ENCODE results near the gene TAS2R20.
"Not testable (repeated sequence)": the region's sequence is repeated elsewhere in the genome, so short reads cannot be mapped to it uniquely, and the experiment has no call there.

TAS2R20 gene, protein sequence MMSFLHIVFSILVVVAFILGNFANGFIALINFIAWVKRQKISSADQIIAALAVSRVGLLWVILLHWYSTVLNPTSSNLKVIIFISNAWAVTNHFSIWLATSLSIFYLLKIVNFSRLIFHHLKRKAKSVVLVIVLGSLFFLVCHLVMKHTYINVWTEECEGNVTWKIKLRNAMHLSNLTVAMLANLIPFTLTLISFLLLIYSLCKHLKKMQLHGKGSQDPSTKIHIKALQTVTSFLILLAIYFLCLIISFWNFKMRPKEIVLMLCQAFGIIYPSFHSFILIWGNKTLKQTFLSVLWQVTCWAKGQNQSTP

DNA sequence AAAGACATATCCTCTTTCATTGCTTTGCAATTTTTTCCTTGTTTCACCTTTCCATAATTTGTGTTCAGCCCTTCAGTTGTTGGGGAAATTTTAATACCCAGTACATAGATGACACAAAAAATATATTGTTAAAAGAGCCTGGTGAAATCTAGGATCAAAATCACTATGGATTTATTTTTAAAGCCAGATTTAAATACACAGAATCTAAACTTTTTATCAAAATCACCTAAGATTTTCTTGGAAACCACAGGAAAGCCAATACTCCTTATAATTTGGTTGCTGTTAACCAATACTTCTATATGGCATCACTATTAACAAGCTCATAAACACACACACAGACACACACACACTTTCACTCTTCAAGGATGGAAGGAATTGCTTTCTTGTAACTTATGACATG is at the start of gene TAS2R20:
TSS of gene TAS2R20 (minus strand) at position 101 of the 400 bp plus-strand sequence. CDS start 429 bp downstream, outside the sequence.
- in situ Hi-C loops (cut with HindIII; ENCODE audit: low sequenced_read_pairs), result no loop called here

DNA sequence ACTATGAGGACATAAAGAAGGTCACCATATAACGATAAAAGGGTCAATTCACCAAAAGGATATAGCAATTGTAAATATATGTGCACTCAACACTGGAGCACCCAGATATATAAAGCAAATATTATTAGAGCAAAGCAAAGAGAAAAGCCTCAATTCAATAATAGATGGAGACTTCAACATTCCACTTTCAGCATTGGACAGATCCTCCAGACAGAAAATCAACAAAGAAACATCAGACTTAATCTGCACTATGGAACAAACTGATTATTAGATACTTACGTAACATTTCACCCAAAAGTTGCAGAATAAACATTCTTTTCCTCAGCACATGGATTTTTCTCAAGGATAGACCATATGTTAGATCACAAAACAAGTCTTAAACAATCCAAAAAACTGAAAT is 43.3 kb upstream of the TAS2R20 start:
- in situ Hi-C loops (cut with HindIII; ENCODE audit: low sequenced_read_pairs), result not testable (repeated sequence)

GRCh38 chr12:11040162-11040561 is 42.1 kb upstream of the TAS2R20 start:
- in situ Hi-C loops (cut with HindIII; ENCODE audit: low sequenced_read_pairs), result no loop called here

DNA sequence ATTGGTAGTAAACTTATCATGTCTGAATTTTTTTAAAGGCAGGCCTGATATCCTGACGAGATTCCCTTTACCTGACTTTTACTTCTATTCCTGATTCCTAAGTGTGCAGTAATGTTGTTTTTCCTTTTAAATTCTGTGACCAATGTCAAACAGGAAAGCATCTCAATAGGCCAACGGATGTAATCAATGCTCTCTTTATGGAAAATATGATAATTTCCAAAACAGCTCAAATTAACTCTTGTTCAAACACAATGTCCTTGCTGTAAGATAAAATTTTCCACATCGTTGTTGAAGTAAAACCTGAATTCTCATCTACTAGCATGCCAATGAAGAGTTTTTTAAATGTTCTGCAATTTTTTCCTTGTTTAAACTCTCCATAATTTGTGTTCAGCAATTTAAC is 41.1 kb upstream of the TAS2R20 start:
- in situ Hi-C loops (cut with HindIII; ENCODE audit: low sequenced_read_pairs), result no loop called here

- in situ Hi-C loops (cut with HindIII; ENCODE audit: low sequenced_read_pairs), result not testable (repeated sequence)
Observed at GRCh38 chr12:11033959-11034358, 35.9 kb upstream of the TAS2R20 start.

DNA sequence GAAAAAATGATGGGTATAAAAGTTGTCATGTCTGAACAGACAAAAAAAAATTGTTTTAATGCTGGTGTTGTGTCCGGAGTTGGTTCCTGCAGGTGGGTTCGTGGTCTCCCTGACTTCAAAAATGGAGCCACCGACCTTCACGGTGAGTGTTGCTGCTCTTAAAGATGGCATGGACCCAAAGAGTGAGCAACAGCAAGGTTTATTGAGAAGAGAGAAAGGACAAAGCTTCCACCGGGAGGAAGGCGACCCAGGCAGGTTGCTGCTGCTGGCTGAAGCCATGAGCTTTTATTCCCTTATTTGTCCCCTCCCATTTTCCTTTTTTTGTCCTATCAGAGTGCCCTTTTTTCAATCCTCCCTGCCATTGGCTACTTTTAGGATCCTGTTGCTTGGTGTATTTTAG is 33.2 kb upstream of the TAS2R20 start, which contains the start of gene TAS2R31:
TSS of gene TAS2R31 (minus strand) at position 101 of the 400 bp plus-strand sequence. CDS start at position 29, 72 bp downstream.
- in situ Hi-C loops (cut with HindIII; ENCODE audit: low sequenced_read_pairs), result no loop called here

GRCh38 chr12:11026118-11026517 is 28.0 kb upstream of the TAS2R20 start:
- in situ Hi-C loops (cut with HindIII; ENCODE audit: low sequenced_read_pairs), result no loop called here

- in situ Hi-C loops (cut with HindIII; ENCODE audit: low sequenced_read_pairs), result no loop called here
Observed at GRCh38 chr12:11023387-11023786, 25.3 kb upstream of the TAS2R20 start.

- in situ Hi-C loops (cut with HindIII; ENCODE audit: low sequenced_read_pairs), result no loop called here
Observed at GRCh38 chr12:11022520-11022919, 24.4 kb upstream of the TAS2R20 start, which contains the start of gene TAS2R19. Gene TAS2R19 (minus strand): TSS chr12:11022620. CDS start chr12:11022571, 49 bp downstream.

GRCh38 chr12:11016937-11017336 is 18.8 kb upstream of the TAS2R20 start:
- in situ Hi-C loops (cut with HindIII; ENCODE audit: low sequenced_read_pairs), result no loop called here

DNA sequence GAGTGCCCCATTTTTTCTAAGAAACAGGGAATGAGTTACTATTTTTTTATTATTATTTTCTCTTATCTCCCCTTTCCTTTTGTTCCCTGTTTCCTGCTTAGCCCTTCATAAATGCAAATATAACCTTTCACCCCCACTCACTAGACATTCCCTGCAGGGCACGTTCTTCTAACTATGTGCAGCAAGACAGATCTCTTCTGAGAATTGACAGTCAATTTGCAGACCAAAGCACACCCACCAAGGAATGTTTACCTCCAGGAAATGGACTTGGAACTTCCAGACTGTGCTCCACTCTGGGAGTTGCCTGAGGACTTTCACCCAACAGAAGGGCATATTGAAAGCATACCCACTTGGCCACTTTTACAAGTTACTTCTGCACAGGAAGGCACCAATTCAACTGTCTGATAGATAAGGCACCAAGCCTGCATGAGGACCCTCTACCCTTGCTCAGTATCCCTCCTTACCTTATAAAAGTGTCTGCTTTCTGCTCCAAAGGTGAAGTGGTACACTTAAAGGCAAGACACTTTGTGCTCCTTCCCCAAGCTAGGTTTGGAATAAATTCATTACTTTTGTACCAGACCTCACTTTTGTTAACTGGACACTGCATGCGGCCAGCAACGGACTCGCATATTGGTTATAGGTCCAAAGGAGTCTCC is 17.8 kb upstream of the TAS2R20 start:
- in situ Hi-C loops (cut with HindIII; ENCODE audit: low sequenced_read_pairs), result no loop called here

DNA sequence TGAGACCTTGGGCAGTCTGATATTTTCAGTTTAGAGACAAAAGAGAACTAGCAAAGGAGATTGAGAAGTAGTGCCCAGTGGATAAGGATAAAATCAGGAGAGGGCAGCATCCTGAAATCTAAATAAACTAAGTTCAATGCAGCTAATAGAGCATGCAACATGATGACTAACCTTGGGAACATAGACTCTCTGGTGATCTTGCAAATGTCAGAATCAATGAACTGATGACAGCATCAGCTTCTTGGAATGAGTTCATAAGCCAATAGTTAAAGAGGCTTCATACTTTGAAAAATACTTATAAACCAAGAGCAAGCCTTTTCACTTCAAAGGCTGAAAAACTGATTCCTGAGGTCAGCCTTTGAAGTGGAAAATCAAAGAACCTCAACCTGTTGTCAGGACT is 16.1 kb upstream of the TAS2R20 start:
- in situ Hi-C loops (cut with HindIII; ENCODE audit: low sequenced_read_pairs), result no loop called here

- in situ Hi-C loops (cut with HindIII; ENCODE audit: low sequenced_read_pairs), result no loop called here
Observed at GRCh38 chr12:11007608-11008007, 9.5 kb upstream of the TAS2R20 start.

DNA sequence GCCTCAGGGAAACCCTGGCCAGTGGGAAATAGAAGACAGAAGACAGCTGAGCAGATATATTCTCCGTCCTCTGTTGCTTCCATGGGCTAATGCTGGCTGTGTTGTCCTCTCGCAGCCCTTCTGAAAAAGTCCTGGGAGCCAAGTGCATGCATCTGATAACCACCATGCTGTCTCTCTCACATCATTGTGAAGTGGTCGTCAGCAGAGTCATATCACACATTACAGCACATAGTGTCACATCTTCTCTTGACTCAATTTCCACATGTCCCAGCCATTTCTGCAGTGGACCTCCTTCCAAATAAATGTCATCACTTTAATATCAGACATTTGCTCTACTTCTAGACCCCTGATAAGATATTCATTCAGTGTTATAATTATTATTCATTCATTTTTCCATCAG is 3.8 kb downstream of the TAS2R20 start:
- in situ Hi-C loops (cut with HindIII; ENCODE audit: low sequenced_read_pairs), result no loop called here

- in situ Hi-C loops (cut with HindIII; ENCODE audit: low sequenced_read_pairs), result no loop called here
Observed at GRCh38 chr12:10989107-10989506, 9.0 kb downstream of the TAS2R20 start.

DNA sequence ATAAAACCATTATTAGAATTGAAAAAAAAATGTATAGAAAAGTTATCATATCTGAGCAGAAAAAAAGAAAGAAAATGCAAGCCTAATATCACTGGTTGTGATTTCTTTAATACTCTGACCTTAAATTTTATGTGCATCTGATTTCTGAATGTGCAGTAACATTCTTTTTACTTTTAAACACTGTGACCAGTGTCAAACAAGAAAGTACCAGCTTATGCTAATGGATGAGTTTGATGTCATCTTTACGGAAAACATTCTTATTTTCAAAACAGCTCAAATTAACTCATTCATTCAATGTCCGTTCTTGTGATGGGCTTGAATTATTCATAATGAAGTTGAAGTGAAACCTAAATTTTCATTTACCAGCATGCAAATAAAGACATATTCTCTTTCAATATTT is 11.3 kb downstream of the TAS2R20 start, which contains the start of gene TAS2R50:
TSS of gene TAS2R50 (minus strand) at position 101 of the 400 bp plus-strand sequence. CDS start at position 49, 52 bp downstream.
- in situ Hi-C loops (cut with HindIII; ENCODE audit: low sequenced_read_pairs), result no loop called here

- in situ Hi-C loops (cut with HindIII; ENCODE audit: low sequenced_read_pairs), result no loop called here
Observed at GRCh38 chr12:10982244-10982643, 15.9 kb downstream of the TAS2R20 start.

GRCh38 chr12:10974965-10975364 is 23.1 kb downstream of the TAS2R20 start:
- in situ Hi-C loops (cut with HindIII; ENCODE audit: low sequenced_read_pairs), result no loop called here

GRCh38 chr12:10968765-10969456 is 29.2 kb downstream of the TAS2R20 start:
- in situ Hi-C loops (cut with HindIII; ENCODE audit: low sequenced_read_pairs), result no loop called here

GRCh38 chr12:10967409-10967808 is 30.7 kb downstream of the TAS2R20 start:
- in situ Hi-C loops (cut with HindIII; ENCODE audit: low sequenced_read_pairs), result no loop called here

DNA sequence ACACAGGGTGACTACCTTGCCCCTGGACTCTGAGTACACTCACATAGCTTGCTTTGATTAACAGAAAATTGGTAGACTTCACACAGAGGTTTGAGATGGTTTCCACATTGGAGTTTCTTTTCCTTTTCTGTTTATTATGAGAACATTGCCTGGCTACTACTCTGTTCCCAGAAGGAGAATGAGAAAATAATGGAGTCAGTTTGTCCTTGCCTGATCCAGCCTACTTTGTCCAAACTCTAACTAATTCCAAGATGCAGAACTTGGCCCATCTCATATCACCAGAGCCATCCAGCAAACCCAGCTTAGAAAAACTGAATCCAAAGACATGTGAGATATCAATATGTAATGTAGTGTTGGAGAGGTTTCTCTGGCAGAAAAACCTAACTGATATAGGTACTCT is 31.8 kb downstream of the TAS2R20 start:
- in situ Hi-C loops (cut with HindIII; ENCODE audit: low sequenced_read_pairs), result no loop called here
